Liver (tissue), 3 donors: ENCODE results near the gene CDC23.

Experiments used
- GABPA ChIP-seq, 2 donors: IDR thresholded peaks in 1 of 2; conservative IDR thresholded peaks in 1 of 2; 2 replicates each; pipeline ENCODE4 v1.6.1; 2016; ENCODE audit warnings: antibody characterized with exemption in 2 of 2, mild to moderate bottlenecking in 1 of 2, moderate library complexity in 1 of 2
- RAD21 ChIP-seq, 2 donors: IDR thresholded peaks; 2 replicates each; pipeline ENCODE4 v1.6.1; 2016; ENCODE audit warnings: antibody characterized with exemption in 2 of 2, mild to moderate bottlenecking in 2 of 2
- TAF1 ChIP-seq: conservative IDR thresholded peaks from 2 replicates; pipeline ENCODE4 v1.6.1; 2016; ENCODE audit warnings: antibody characterized with exemption, mild to moderate bottlenecking
- TF ChIP-seq, protein P1 (sequence below): fragments of 150-350 bp; IDR thresholded peaks from 2 replicates; pipeline ENCODE4 v1.5.1; 2017; ENCODE audit warnings: improper control_type of control experiment, low read depth, low read length; ENCODE audit not compliant: missing input control
- TF ChIP-seq, protein P2 (sequence below): IDR thresholded peaks from 2 replicates; pipeline ENCODE4 v1.6.1; 2016; ENCODE audit warnings: antibody characterized with exemption
- TF ChIP-seq, protein P3 (sequence below): IDR thresholded peaks from 2 replicates; pipeline ENCODE4 v1.6.1; 2016; ENCODE audit warnings: antibody characterized with exemption, mild to moderate bottlenecking
- donor health status: healthy.
- donor health status: healthy.

DNA sequence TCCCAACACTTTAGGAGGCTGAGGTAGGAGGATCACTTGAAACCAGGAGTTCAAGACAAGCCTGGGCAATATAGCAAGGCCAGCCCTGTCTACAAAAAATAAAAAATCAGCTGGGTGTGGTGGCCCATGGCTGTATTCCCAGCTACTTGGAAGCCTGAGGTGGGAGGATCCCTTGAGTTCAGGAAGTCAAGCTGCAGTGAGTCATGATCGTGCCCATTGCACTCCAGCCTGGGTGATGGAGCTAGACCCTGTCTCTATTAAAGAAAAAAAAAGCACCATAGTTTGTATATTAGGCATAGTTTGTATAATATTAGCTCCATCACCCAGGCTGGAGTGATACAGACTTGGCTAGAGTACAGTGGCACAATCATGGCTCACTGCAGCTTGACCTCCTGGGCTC, 64.3 kb downstream of the CDC23 start:
- TF ChIP-seq, protein P1, sequence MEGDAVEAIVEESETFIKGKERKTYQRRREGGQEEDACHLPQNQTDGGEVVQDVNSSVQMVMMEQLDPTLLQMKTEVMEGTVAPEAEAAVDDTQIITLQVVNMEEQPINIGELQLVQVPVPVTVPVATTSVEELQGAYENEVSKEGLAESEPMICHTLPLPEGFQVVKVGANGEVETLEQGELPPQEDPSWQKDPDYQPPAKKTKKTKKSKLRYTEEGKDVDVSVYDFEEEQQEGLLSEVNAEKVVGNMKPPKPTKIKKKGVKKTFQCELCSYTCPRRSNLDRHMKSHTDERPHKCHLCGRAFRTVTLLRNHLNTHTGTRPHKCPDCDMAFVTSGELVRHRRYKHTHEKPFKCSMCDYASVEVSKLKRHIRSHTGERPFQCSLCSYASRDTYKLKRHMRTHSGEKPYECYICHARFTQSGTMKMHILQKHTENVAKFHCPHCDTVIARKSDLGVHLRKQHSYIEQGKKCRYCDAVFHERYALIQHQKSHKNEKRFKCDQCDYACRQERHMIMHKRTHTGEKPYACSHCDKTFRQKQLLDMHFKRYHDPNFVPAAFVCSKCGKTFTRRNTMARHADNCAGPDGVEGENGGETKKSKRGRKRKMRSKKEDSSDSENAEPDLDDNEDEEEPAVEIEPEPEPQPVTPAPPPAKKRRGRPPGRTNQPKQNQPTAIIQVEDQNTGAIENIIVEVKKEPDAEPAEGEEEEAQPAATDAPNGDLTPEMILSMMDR = no peak
- no peak for TF ChIP-seq RAD21 (IDR thresholded peaks at IDR 0.05)
- TF ChIP-seq, protein P2, sequence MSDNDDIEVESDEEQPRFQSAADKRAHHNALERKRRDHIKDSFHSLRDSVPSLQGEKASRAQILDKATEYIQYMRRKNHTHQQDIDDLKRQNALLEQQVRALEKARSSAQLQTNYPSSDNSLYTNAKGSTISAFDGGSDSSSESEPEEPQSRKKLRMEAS = no peak
- TF ChIP-seq, protein P3, sequence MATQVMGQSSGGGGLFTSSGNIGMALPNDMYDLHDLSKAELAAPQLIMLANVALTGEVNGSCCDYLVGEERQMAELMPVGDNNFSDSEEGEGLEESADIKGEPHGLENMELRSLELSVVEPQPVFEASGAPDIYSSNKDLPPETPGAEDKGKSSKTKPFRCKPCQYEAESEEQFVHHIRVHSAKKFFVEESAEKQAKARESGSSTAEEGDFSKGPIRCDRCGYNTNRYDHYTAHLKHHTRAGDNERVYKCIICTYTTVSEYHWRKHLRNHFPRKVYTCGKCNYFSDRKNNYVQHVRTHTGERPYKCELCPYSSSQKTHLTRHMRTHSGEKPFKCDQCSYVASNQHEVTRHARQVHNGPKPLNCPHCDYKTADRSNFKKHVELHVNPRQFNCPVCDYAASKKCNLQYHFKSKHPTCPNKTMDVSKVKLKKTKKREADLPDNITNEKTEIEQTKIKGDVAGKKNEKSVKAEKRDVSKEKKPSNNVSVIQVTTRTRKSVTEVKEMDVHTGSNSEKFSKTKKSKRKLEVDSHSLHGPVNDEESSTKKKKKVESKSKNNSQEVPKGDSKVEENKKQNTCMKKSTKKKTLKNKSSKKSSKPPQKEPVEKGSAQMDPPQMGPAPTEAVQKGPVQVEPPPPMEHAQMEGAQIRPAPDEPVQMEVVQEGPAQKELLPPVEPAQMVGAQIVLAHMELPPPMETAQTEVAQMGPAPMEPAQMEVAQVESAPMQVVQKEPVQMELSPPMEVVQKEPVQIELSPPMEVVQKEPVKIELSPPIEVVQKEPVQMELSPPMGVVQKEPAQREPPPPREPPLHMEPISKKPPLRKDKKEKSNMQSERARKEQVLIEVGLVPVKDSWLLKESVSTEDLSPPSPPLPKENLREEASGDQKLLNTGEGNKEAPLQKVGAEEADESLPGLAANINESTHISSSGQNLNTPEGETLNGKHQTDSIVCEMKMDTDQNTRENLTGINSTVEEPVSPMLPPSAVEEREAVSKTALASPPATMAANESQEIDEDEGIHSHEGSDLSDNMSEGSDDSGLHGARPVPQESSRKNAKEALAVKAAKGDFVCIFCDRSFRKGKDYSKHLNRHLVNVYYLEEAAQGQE = no peak
- TF ChIP-seq GABPA (IDR thresholded peaks at IDR 0.05 in 1 of 2, conservative IDR thresholded peaks at IDR 0.05 in 1 of 2) = no peak
- no peak for TF ChIP-seq TAF1
